Heart left ventricle (tissue), 13 donors: ENCODE data around the gene WDFY3.

Experiments used
- CTCF ChIP-seq, 12 donors: fragments of 200-600 bp; sonication (generic) in 4 of 12; IDR thresholded peaks; one replicate each; pipeline versions ENCODE4 v1.5.0 to v1.8.0; 2018 to 2022; ENCODE audit warnings: antibody characterized with exemption in 12 of 12, mild to moderate bottlenecking in 5 of 12
- POLR2A ChIP-seq, 2 donors: fragments of 450-650 bp; IDR thresholded peaks; one replicate each; pipeline ENCODE4 v1.6.1; 2017; ENCODE audit warnings: antibody characterized with exemption in 2 of 2, mild to moderate bottlenecking in 2 of 2, moderate library complexity in 2 of 2
- donor health status: ischemic (EF 13 %, LVEDD 7.1; RV severe dilation, severe dysfunction).
- donor health status: DM: no; HTN: yes; CAD: no.
- donor health status: DM: no; HTN: no; CAD: no.
- donor health status: ischemic (EF 25% LVEDD 6.9; RV normal size, moderate dysfunction).
- donor health status: ischemic (EF 25% LVEDD 5.7; RV mildly dilated, moderate dysfunction).
- donor health status: ischemic (EF 35%, LVEDD 5.7; RV mildly dilated, moderate dysfunction).
- donor health status: nonischemic (EF 11% LVEDD 7.7; RV severe dilation, severe dysfunction).
- donor health status: DM: yes; HTN: yes; CAD: no.
- donor health status: PGD.
- donor health status: ischemic (EF 29% LVEDD 5.4; RV normal size, mild dysfunction).
- donor health status: nonischemic (EF 23%, LVEDD 6.1; RV moderate dilation, normal function).

GRCh38 chr4:84952776-84953175, 13.7 kb downstream of the WDFY3 start:
- no peak for TF ChIP-seq CTCF (IDR thresholded peaks at IDR 0.05)
- no peak for TF ChIP-seq POLR2A (IDR thresholded peaks at IDR 0.05)
